HG03565 (cell line): Measurements from ENCODE around the gene MAOB.

Experiments
- ATAC-seq: cut with Tn5 transposase; IDR thresholded peaks from one replicate; pipeline ENCODE4 v1.9.1; 2021; ENCODE audit warnings: mild to moderate bottlenecking, moderate library complexity; ENCODE audit not compliant: unreplicated experiment

MAOB gene

GRCh38 chrX:43718956-43719355 is 163.3 kb downstream of the MAOB start:
- no peak for ATAC-seq

GRCh38 chrX:43718546-43718945 is 163.7 kb downstream of the MAOB start:
- no peak for ATAC-seq

DNA sequence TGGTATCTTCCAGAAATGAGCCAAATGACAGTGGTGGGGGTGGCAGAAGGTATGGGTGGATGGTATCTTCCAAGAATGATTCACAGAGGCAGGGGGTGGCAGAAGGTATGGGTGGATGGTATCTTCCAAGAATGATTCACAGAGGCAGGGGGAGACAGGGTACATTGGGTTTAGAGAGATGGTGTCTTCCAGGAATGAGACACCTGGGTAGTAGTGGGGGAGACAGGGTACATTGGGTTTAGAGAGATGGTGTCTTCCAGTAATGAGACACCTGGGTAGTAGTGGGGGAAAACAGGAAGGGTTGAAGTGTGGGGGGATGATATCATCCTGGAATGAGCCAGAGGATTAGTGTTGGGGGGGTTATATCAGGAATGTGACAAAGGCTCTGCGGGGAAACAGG is 164.2 kb downstream of the MAOB start:
- no peak for ATAC-seq

- no peak for ATAC-seq
These were observed 165.1 kb downstream of the MAOB start for GRCh38 chrX:43717161-43717560.

- ATAC-seq: no peak
These were observed 165.6 kb downstream of the MAOB start for GRCh38 chrX:43716696-43717095.
